GM21515 (cell line): ENCODE results near the gene ITK.

Source experiments
- ATAC-seq: cut with Tn5 transposase; IDR thresholded peaks from one replicate; pipeline ENCODE4 v1.9.1; 2021; ENCODE audit not compliant: unreplicated experiment

ITK gene

DNA sequence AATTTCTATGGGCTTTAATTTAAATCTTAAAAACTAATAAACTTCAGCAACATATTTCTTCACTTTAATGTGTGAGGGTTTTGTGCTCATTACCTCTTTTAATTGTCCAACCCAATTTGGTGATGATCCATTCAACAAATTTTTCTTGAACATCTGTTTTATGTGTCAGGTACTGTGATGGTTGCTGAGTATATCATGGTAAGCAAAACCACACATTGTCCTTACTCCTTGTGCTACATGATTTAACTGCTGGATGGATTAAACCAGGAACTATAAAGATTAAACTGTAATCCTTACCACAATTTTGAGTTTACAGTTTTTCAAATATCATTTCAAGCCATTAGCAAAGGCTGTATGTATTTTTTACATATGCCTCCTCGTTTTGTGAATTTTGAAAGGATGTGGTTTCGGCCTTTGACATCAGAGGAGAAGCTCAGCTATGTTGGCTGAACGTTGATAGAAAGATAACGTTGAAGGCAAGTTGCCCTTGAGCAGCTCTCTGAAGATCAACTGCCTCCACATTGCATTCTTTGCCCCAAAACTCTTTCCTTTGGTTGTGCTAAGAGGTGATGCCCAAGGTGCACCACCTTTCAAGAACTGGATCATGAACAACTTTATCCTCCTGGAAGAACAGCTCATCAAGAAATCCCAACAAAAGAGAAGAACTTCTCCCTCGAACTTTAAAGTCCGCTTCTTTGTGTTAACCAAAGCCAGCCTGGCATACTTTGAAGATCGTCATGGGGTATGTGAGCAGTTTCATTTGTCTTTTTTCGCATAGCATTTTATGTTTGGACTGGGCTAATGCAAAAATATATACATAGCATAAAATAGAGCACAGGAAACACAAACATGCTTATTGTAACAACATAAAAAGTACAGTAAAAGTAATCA, at the start of gene ITK:
Gene ITK (plus strand): TSS at position 467 of the 891 bp plus-strand sequence. CDS start 138 bp downstream, at position 605.
- no peak for ATAC-seq

DNA sequence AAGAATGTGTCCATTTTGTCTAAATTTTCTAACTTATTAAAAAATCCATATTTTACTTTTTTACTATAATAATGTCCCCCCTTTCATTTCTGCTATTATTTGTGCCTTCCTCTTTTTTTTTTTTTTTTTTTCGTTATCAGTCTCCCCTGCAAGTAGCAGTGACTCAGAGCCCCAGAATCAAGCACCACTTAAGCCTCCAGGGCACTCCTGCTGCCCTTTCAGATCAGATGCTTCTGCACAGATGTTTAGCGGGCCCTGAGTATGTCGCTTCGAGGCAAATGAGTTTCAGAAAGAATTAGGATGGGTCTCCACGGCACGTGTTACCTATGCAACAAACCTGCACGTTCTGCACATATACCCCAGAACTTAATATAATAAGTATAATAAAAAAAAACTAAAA, 49.7 kb upstream of the ITK start:
- peak; percentile 59 for ATAC-seq

DNA sequence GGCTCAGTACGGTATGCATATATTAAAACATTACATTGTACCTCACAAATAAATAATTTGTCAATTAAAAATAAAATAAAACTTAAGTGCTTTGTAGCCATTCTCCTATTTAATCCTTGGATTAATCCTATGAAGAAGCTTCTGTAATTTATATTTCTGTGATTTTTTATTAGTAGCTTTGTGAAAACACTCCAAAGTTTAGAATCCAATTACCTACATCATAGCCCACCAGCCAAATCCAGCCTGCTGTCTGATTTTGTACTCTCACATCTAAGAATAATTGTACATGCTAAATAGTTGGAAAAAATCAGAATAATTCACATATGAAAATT, 48.4 kb upstream of the ITK start:
- no peak for ATAC-seq

DNA sequence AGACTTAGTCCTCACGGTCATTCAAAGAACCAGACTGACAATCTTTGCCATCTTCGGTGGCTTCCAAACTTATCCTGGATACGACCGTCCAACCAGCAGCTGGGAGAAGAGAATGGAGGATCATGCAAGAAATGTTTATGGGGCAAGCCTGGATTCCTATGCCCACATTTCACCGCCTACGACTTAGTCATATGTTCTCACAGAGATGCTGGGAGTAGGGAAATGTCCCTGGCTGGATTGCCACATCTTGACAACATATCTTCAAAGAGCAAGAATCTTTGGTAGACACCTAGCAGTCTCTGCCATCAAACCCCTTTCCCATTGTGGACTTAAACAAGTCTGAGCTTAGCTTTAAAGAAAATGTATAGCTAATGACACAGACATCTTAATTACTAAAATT, 42.9 kb upstream of the ITK start:
- no peak for ATAC-seq

DNA sequence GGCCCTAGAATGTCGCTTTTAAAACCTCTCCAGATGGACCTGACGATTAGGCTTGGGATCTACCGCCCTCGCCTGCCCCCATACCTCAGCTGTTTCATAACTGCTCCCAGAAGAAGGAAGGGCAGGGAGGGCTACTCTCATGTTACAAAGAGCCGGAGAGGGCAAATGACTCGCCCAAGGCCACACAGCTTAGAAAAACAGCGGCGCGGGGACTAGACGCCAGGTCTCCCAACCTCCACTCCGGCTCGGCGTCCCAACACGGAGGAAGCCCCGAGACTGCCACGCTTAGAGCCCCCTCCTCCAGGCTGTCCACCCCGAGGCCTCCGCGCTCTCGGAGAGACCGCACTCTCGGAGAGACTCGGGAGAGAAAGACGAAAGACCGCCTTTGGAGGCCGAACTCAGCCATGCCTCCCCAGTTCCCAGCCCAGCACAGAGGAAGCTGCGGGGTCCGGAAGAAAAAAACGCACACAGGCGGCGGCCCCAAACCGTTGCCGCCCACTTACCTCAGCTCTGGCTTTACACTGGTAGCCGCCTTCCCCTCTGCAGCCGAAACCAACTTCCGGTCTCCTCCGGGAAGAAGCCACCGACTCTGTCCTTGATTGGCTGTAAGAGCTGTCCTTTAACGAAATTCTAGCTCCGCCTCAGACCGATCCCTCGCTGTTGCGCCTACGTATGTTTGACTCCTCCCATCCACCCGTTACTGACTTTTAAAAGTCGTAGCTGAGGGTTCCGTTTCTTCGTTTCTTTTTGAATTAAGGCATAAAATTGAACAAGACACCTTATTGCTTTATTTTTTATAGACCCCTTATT, 38.1 kb upstream of the ITK start, which contains the start of gene MED7:
Gene MED7 (minus strand): TSS at position 549 of the 810 bp plus-strand sequence. CDS start 3,434 bp downstream, outside the sequence.
- ATAC-seq: peak; percentile 100

DNA sequence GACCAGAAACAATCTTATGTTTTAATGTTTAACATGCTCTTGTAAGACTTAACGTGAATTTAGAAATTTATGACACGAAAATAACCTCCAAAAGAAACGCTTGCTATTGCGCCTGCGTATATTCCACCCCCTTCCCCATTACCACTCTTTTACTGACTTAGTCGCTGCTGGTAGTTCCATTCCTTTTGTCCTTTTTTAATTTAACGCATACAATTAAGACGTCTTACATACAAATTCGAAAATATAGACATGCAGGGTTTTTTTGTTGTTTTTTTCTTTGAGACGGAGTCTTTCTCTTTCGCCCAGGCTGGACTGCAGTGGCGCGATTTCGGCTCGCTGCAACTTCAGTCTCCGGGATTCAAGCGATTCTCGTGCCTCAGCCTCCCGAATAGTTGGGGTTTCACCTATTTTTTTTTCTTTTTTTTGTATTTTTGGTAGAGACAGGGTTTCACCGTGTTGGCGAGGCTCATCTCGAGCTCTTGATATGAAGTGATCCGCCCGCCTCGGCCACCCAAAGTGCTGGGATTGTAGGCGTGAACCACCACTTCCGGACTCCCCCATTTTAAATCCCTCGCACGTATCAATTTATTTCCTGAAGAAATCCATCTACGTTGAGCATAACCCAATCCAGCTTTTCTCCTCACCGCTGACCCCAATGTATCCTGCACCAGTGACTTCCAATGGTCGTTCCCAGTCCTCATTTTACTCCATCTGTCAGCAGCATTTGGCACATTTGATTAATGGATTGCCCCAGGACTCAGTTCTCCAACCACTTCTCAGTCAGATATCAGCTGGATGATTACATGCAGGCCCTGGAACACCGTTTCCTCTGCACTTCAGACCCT, 37.3 kb upstream of the ITK start:
- peak; percentile 41 for ATAC-seq

DNA sequence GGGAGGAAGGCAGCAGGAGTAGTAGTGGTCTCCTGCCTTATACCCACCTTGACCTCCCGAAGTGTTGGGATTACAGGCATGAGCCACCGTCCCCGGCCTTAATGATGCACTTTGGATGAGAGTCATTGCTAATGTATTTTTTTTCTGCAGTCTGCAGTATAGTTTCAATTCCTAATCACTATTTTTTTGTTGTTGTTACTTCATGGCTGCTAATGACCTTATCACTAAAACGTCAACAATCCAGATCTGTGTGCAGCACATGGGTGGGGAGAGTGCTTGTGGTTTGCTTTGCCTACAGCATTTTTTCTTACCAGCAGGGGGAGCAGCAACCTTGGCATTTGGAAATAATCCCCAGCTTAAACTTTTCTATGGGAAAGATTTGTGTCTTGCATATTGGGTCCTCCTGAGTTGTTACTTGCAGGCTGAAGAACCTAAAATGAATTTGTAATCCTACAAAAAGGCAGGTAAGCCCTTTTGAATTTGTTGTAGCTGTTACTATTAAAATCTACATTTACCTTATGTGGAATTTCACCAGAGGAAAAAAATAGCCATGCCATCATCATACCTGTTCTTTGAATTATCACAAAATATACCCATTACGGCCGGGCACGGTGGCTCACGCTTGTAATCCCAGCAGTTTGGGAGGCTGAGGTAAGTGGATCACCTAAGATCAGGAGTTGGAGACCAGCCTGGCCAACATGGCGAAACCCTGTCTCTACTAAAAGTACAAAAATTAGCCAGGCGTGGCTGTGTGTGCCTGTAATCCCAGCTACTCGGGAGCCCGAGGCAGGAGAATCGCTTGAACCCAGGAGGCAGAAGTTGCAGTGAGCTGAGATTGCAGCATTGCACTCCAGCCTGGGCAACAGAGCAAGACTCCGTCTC, 31.7 kb upstream of the ITK start:
- ATAC-seq: peak; percentile 71

DNA sequence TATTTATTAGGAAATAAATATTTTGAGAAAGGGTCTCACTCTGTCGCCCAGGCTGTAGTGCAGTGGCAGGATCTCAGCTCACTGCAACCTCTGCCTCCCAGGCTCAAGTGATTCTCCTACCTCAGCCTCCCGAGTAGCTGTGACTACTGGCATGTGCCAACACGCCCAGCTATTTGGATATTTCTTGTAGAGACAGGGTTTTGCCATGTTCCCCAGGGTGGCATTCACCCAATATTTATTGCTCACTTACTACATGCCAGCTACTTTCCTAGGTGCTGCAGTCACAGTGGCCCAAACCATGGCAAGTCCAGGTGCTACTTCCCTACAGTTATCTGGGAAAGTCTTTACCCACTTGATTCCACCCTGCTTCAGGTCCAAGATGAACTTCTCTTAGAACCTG, 29.6 kb upstream of the ITK start:
- no peak for ATAC-seq

DNA sequence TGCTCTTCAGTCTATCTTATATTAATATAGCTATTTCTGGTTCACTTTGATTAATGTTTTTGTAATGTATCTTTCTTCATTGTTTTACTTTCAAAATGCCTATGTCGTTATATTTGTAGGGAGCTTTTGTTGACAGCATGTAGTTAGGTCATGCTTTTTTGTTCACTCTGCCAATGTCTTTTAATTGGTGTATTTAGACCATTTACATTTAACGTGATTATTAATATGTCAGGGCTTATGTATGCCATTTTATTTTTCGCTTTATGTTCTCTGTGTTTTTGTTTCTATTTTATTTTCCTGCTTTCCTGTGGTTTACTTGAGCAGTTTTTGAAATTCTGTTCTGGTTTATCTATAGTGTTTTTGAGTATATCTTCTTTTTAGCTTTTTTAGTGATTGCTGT, 25.3 kb upstream of the ITK start:
- no peak for ATAC-seq

DNA sequence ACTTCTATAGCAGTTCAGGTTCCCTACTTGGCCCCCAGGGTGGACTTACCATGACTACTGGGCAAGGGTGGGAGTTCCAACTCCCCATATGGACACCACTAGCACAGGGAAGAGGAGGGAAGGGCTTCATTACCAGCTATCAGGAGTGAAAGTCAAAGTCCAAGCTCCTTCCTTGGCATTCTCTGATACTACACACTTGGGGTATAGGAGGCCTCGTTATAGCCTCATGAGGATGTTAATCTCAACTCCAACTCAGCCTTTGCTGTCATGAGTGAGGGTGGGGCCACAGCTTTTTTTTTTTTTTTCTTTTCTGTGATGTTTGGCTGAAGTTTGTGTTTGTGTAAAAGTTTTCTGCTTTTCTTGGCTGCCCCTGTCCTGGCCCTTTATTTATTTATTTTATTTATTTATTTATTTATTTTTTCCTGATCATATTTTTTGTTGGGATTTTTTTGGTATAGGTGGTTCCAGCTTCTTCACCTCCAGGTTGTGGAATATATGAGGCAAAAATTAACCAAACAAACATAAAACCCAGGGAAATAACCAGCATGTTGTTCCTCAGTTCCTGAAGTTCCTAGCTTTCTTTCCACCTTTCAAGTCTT, 23.2 kb upstream of the ITK start:
- no peak for ATAC-seq

DNA sequence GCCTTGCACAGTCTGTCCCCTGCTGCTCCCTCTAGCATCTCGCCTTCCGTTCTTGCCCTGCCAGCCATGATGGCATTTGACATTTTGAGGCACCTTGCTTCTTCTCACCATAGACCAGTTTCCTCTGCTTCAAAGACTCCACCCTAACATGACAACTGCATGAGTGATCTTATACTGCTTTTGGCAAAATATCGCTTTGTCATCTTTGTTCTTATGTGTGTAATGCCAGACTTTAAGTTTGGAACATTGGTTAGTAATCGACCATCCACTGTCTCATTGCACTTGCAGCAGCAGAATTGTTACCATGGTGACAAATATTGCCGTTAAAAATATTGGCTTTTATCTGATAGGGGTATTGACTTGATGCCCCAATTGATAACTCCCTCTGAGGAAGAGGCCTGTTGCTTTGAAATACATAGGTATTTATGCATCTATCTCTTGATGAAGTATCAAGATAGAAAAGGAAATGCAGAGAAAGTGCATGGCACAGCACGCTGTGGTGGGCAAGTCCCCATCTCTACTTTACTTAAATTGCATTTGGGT, 21.4 kb upstream of the ITK start:
- no peak for ATAC-seq

DNA sequence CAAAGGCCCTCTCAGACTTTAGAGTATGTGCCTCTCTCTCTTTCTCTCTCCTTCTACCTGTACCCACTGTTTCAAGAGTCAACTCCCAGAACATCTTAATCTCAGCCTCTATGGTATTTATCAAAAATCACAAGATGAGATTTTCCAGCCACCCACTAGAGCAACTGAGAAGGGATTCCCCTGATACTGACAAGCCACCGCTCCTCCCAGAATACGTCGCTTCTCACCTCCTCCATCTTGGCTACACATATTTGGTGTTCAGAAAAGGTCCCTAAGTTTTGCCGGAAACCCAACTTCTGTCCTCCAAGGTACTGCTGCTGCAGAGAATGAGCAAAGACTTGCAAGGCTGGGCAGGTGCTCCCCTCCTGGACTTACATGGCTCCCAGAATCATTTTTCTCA, 20.6 kb upstream of the ITK start:
- ATAC-seq: no peak

DNA sequence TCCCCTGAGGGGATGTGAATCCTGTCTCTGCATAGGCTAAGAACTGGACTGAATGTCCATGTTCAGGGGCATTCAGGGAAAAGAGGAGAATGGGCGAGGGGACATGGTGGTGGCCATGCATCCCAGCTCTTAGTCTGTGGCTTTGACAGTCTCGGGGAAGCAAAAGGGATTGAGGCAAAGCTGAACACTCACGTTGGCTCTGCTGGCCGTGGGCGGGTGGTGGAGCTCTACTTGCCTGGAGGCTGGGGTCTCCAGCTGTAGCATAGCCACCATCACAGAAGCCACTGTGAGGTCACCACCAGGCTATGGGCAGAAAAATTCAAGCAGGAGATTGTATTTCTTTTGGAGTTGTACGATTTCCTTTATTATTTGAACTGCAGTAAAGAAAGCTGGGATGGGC, 18.6 kb upstream of the ITK start:
- ATAC-seq: no peak

DNA sequence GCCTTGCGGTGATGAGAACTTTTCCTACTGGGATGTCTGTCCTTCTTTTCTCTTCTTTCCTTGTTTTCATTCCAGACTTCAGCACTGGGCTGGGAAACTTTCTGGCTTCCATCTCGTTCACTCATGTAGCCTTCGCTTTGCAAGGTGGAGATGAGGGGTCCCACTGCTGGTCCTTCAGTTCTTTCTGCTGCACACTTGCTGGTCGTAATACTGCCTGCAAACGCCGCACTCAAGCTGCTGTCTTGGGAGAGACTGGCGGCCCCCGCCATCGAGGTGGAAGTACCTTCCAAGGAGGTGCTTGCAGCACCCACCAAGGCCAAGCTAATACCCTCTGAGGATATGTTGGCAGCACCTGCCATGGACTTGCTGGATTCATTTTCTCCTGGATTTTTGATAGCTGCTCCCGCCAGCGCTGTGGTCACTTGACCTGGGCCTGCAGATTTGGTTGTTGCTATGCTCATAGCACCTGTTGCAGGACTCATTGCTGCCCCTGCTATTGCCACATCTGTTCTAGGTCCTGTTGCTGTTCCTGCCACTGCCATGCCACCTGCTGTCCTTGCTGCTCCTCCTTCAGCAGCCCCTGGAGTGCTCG, 17.6 kb upstream of the ITK start:
- no peak for ATAC-seq

DNA sequence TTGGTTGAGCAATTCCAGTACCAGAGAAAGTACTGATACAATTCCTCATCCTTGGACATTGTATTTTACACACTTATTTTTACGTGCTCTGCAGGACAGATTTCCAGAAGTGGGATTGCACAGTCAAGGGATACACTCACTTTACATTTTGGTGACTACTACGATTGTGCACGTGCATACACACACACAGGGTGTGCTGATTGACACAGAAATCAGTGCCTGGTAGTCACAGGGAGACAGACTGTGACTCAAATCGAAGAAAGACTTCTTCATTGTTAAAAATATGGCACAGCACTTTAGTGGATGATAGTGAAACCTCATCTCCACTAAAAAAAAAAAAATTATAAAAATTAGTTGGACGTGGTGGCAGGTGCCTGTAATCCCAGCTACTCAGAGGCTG, 16.1 kb upstream of the ITK start:
- no peak for ATAC-seq

DNA sequence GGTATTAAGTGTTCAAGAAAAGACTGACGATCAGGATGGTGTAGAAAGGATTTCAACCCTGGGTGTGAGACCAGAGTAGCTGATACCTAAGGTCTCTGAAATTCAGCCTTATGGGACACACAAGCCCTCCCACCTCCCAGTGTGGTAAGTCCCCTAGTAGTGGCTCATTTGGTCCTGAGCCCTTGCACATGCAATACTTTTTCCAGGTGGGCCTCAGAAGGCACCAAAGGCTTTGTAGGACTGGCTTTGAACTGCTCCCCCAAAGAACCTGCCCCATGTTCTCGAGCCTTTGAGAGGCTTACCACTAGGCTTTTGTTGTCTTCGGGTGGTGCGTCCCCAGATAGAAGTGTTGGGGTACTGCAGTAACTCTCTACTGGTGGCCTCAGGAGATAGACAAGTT, 15.4 kb upstream of the ITK start:
- no peak for ATAC-seq

DNA sequence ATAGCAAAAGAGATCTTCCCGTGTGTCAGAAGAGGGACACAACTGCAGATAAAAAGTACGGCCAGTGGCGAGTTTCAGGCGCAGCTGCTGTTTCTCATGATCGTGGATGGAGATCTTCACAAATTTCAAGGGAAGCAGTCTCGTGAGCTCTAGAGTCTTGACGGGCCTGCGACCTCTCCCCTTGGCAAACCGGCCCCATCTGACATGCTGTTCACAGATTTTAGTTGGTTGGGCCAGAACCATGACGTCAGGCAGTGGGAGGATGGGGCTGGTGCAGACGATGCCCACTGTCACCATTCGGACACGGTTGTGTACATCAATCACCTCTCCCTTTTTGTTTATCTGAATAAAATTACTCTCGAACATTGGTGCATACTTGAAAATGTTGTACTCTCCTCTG, 15.0 kb upstream of the ITK start:
- ATAC-seq: no peak

DNA sequence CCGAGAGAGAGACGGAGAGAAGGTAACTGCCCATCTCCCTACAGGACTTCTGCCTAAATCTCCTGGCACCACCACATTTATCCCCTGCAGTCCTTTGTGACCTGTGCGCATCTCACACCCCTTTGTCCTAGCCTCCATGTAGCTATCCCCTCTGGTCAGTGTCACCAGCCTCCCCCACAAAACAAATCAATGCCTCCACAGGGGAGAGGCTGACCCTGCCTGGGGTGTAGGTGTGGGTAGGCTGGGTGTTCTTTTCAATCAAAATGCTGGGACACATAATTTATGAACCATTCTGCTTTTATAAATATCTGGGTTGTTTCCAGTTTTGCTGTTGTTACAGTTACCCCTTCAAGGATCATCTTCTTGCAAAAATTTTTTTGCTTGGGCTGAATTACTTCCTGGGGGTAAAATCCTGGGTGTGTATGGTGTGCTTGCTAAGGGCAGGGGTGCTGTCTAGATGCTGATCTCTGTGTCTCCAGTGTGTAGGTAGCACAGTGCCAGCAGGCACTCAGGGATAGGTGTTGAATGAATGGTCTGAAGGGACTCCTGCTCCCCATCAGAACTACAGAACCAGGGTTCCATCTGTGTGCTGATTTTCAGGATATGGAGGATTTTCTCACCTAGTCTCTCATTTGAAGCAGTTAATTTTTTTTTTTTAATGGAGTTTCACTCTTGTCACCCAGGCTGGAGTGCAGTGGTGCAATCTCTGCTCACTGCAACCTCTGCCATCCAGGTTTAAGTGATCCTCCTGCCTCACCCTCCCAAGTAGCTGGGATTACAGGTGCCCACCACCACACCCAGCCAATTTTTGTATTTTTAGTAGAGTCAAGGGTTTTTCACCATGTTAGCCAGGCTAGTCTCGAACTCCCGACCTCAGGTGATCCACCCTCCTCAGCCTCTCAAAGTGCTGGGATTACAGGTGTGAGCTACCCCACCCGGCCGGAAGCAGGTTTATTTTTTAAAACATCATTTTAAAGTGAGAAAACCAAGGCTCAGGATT, 14.1 kb upstream of the ITK start, which contains the start of gene GARIN3:
Gene GARIN3 (minus strand): TSS at position 51 of the 1,000 bp plus-strand sequence. CDS start 96 bp downstream, outside the sequence.
- ATAC-seq: no peak
